A172 (cell line): ENCODE measurements around the gene CCBE1. TPM values are rescaled to one million over a fixed set of nuclear protein-coding genes. Genes with fewer than 3 reads are reported as not detected.

Experiments
- DNase-seq: peaks from one replicate; pipeline ENCODE4 v3.0.0-alpha.2; 2015; ENCODE audit warnings: low spot score
- total RNA-seq: library from RNA; depleted of rRNA; stranded (reverse); fragments of >200 nt; shearing (Covaris generic); gene quantifications from 2 replicates; pipeline ENCODE4 v1.2.3, GENCODE V29; 2014; rRNA removed

CCBE1 gene
- total RNA-seq, 1 experiment from 2014 or later: 8.3 TPM

DNA sequence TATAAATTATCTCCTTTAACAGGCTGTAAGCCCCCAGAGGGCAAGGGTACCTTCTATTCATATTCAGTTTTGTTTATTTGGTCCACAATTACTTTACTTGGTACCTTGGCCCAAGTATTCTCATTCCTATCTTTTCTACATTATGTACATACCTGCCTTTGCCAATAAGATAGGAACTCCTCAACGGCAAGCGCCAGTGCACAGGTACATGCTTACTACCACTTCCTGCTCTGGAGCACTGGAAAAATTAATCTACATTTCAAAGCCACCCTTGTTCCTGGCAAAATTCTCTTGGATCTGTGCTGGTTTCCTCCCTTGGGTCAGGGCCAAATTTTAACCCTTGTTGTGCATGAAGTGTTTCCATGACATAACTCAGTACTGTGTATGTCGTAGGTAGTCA lies 303.8 kb downstream of the CCBE1 start:
- no peak for DNase-seq

DNA sequence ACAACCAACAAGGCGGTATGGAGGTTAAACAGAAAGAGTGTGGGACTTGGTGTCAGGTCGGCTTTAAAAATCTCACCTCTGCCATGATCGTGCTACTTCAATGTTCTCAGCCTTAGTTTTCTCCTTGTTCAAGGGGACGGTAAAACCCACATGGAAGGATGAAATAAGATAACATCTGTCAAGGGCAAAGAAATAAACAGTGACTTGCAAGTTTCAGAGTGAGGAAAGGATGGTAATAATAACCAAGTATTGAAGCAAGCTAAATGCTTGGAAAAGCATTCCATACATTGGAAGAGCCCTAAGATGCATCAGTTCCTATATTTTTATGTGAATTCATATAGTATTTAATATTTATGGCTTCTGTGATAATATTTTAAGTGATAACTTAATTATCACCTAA lies 308.4 kb downstream of the CCBE1 start:
- no peak for DNase-seq

DNA sequence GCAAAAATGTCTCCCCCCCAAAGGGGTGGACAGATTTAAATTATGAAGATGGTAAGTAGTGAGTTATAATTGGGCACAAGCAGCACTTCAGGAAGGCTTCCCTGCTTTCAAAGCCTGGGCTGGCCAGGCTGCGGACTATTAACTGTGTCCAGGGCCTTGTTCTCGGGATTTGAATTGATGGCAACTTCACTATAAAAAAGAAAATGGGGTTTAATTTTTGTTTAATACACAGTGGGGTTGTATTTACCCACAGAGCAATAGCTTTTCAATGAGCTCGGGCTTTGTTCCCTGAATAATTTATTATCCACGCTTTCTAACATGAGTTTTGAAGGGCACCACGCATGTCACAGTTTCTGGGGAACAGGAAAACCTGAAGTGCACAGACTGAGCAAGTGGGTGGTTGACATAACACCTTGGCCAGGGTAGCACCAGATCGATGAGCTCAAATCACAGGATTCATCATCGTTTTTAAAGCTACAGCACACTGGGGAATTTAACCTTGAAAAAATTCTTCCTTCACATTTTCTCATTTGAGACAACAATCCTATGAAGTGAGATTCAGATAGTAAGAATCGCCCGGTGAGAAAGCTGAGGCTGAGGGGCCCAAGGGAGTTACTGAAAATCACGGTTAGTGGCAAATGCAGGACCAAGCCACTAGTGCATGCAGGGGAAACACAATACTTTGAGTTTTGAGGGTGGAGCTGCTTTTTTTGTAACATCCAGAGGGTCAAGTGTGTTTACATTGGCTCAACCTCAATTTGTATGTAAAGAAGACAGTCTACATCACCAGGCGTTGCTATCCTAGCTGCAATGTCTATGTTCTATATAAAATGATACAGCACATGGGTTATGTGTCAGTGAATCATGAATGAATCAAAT lies 309.3 kb downstream of the CCBE1 start:
- DNase-seq: no peak

DNA sequence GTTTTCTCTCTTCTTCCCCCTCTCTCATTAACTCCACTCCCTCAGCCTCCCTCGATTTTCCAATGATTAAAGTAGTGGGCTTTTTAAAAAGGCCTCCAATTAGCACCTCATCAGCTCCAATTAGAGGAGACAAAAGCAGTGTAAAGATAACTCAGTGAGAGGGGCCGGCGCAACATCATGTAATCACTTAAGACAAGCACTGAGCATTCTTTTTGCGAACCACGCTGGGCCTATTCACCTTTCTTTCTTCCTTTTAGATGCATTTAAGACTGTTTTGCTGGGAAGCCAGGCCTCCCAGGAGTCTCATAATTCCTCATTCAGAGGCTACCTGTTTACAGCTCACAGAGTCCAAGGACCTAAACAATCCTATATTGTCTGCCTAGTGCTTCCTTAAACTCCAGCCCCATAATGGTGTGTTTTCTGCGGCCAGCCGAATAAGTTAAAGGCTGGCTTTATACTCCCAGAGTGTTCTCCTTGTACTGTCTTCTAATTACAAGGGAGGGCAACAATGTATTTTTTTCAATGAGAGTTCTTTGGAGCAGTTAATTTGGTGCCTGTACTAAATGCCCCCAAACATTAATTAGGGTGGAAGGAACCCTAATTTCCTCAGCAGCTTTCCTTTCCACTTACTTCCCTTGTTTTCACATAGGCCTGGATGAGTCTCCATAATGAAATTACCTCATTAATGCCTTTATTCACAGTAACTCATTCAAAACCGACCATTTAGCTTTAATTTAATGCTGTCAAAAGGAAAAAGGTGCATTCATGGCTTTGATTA lies 310.1 kb downstream of the CCBE1 start:
- DNase-seq: no peak

GRCh38 chr18:59385191-59385590 lies 312.0 kb downstream of the CCBE1 start:
- DNase-seq: no peak

GRCh38 chr18:59383851-59384250 lies 313.4 kb downstream of the CCBE1 start:
- no peak for DNase-seq

DNA sequence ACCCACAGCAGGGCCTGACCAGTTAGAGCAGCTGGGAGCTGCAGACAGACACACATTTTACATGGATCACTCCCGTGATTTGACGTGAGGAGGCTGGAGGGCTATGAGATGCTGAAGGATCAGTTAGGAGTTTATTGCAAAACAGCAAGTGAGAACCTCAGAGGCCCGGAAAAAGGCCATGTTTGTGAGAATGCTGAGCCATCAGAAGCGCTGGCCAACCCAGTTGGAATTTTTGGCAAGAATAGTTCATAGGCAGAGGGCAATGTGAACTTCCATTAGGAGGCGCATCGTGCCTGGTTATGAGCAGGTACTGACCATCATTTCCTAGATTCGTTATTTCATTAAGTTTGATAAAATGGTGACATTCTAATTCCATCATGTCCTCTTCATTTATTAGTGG lies 314.8 kb downstream of the CCBE1 start:
- no peak for DNase-seq

DNA sequence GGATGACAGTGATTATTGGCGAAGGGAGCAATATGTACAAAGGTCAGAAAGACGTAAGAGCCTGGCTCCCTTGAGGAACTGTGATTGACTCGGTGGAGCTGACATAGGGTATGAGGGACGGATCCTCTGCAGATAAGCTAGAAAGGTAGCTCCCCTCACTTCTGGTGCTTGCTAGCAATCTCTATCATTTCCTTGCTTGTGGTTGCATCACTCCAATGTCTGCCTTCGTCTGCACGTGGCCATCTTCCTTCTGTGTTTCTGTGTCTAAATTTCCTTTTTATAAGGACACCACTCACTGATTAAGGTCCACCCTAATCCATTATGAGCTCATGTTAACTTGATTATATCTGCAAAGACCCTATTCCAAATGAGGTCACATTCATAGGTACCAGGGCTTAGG lies 315.3 kb downstream of the CCBE1 start:
- DNase-seq: no peak

Other genes with a start within 250 kb of the CCBE1 start
- gene PMAIP1, start 202.6 kb upstream of the CCBE1 start, total RNA-seq: 14.7 and 23.2 TPM in 2 replicates